Liver (tissue), 3 donors: ENCODE measurements around the gene ELL2.

ENCODE experiments used
- CTCF ChIP-seq: fragments of 150-350 bp; IDR thresholded peaks from 2 replicates; pipeline ENCODE4 v1.5.1; 2017; ENCODE audit warnings: improper control_type of control experiment, low read depth, low read length; ENCODE audit not compliant: missing input control
- JUND ChIP-seq, 2 donors: IDR thresholded peaks; 2 replicates each; pipeline ENCODE4 v1.6.1; 2016; ENCODE audit warnings: antibody characterized with exemption in 2 of 2
- RAD21 ChIP-seq, 2 donors: IDR thresholded peaks; 2 replicates each; pipeline ENCODE4 v1.6.1; 2016; ENCODE audit warnings: antibody characterized with exemption in 2 of 2, mild to moderate bottlenecking in 2 of 2
- donor health status: healthy.
- donor health status: healthy.

- TF ChIP-seq CTCF (no peak), JUND (IDR thresholded peaks at IDR 0.05) (no peak), RAD21 (IDR thresholded peaks at IDR 0.05) (no peak)
These were observed 15.0 kb upstream of the ELL2 start for GRCh38 chr5:95976606-95977005.
